Activated CD4-positive, alpha-beta memory T cell treated with anti-CD3 and anti-CD28 coated beads, Interleukin-2, amount 10 ng/mL, durations not matched to agents 7 days and 5 days (primary cell): ENCODE results near the gene MLC1. TPM values are rescaled to one million over a fixed set of nuclear protein-coding genes. Genes with fewer than 3 reads are reported as not detected.

ENCODE experiments used
- CTCF ChIA-PET: fragments of 350-600 bp; sonication (Branson Sonifier 250); formaldehyde crosslinking; loops from one replicate; lab custom pipeline; 2021; ENCODE audit warnings: antibody characterized with exemption, inconsistent platforms; lab: Charles Lee
- POLR2A ChIA-PET: fragments of 350-600 bp; sonication (Branson Sonifier 250); formaldehyde crosslinking; loops from one replicate; lab custom pipeline; 2021; ENCODE audit warnings: antibody characterized with exemption; lab: Charles Lee
- DNase-seq: peaks from one replicate; pipeline ENCODE4 v3.0.0-alpha.2; 2020
- H3K27ac Mint-ChIP-seq: one replicate; pipeline ENCODE4 v1.8.0; 2021; ENCODE audit warnings: mild to moderate bottlenecking, mixed read lengths
- H3K27me3 Mint-ChIP-seq: one replicate; pipeline ENCODE4 v1.8.0; 2021; ENCODE audit warnings: mixed read lengths
- H3K36me3 Mint-ChIP-seq: one replicate; pipeline ENCODE4 v1.8.0; 2021; ENCODE audit warnings: low read depth, mixed read lengths
- H3K4me1 Mint-ChIP-seq: one replicate; pipeline ENCODE4 v1.8.0; 2021; ENCODE audit warnings: mixed read lengths
- H3K4me3 Mint-ChIP-seq: one replicate; pipeline ENCODE4 v1.8.0; 2021; ENCODE audit warnings: mild to moderate bottlenecking, mixed read lengths
- H3K9me3 Mint-ChIP-seq: one replicate; pipeline ENCODE4 v1.8.0; 2021; ENCODE audit warnings: mixed read lengths
- total RNA-seq, 2 experiments: library from RNA; stranded (reverse); gene quantifications; one replicate each; pipeline ENCODE4 v1.2.3, GENCODE V29; 2021

MLC1 gene
- total RNA-seq, 2 experiments from 2014 or later: 0.30 to 0.50 TPM

DNA sequence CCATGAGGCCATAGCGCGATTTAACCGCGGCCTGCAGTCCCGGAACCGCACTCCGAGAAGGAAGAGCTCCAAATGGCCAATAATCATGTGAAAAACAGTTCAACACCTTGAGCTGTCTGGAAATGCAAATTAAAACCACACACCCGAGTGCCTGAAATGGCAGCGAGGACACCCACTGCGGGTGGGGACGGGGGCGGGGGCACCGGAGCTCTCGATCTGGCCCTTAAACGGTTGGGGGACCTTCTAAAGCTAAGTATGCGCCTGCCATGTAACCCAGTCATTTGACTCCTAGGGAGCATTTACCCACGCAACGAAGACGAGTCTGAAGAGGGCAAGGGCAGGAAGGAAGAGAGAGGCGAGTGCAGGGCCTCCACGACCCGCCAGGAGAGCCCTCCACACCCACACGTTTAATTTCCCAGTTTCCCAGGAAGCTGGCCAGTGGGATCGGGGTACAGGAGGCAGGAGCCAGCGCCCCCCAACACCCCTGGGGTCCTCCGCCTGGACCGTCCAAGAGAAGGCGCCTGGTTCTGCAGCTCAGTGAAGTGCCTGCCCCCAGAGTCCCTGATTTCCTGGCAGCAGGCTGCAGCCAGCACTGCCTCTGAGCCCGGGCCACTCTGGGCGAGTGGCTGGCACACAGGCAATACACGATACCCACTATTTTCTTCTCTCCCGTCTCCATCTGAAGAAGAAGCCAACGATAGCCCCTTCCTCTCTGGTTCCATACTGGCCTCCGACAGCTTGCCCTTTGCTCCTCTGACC lies 28.8 kb downstream of the MLC1 start:
- peaks cover 5% of the 10 kb centered on the region for H3K9me3 Mint-ChIP-seq
- H3K27me3 Mint-ChIP-seq: peaks cover 17% of the 10 kb centered on the region
- no peak overlapping the region for H3K27ac Mint-ChIP-seq
- POLR2A ChIA-PET: no interaction called here
- CTCF ChIA-PET: no interaction called here
- no peaks in the 10 kb centered on the region for H3K36me3 Mint-ChIP-seq
- no peak overlapping the region for H3K4me3 Mint-ChIP-seq
- no peak for DNase-seq
- no peaks in the 10 kb centered on the region for H3K4me1 Mint-ChIP-seq

DNA sequence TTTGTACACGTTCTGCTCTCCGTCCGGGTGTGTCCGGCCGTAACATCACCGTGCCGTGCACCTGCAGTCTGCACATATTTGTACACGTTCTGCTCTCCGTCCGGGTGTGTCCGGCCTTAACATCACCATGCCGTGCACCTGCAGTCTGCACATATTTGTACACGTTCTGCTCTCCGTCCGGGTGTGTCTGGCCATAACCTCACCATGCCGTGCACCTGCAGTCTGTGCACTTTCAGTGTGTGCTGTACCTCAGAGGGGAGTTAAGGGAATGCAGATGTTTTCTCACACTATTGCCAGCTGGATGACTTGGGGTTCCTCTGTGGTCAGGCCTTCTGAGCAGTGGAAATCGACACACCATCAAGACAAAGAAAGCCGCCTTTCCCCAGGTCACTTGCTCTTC lies 31.4 kb downstream of the MLC1 start:
- H3K36me3 Mint-ChIP-seq: no peaks in the 10 kb centered on the region
- H3K27me3 Mint-ChIP-seq: peaks cover 10% of the 10 kb centered on the region
- H3K27ac Mint-ChIP-seq: no peak overlapping the region
- no peak overlapping the region for H3K4me3 Mint-ChIP-seq
- DNase-seq: no peak
- peaks cover 5% of the 10 kb centered on the region for H3K9me3 Mint-ChIP-seq
- no peaks in the 10 kb centered on the region for H3K4me1 Mint-ChIP-seq
- POLR2A ChIA-PET: no interaction called here
- CTCF ChIA-PET: interaction anchor here (1.1 kb wide), 1 partner anchor 11 kb away, joined by 3 read pairs; no protein-coding TSS in a partner anchor

DNA sequence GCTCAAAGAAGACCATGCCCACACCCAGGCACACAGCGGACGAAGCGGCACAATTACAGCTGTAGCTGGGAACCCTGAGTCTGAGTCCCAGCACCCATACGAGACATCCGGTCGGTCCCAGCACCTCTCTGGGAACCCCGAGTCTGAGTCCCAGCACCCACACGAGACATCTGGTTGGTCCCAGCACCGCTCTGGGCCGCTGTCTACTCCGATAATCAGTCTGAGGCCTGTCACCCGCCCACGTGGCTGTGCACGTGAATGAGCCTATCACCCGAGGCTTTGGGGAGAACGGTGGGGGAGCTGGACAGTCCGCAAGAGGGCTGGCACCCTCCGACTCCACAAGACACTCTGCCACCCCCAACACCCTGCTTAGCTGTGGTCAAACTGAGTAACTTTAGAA lies 33.3 kb downstream of the MLC1 start:
- no peak overlapping the region for H3K4me3 Mint-ChIP-seq
- ChIA-PET POLR2A (no interaction called here), CTCF (no interaction called here)
- peaks cover 5% of the 10 kb centered on the region for H3K9me3 Mint-ChIP-seq
- H3K36me3 Mint-ChIP-seq: no peaks in the 10 kb centered on the region
- H3K27ac Mint-ChIP-seq: no peak overlapping the region
- no peak for DNase-seq
- H3K27me3 Mint-ChIP-seq: peaks cover 6% of the 10 kb centered on the region
- H3K4me1 Mint-ChIP-seq: no peaks in the 10 kb centered on the region

DNA sequence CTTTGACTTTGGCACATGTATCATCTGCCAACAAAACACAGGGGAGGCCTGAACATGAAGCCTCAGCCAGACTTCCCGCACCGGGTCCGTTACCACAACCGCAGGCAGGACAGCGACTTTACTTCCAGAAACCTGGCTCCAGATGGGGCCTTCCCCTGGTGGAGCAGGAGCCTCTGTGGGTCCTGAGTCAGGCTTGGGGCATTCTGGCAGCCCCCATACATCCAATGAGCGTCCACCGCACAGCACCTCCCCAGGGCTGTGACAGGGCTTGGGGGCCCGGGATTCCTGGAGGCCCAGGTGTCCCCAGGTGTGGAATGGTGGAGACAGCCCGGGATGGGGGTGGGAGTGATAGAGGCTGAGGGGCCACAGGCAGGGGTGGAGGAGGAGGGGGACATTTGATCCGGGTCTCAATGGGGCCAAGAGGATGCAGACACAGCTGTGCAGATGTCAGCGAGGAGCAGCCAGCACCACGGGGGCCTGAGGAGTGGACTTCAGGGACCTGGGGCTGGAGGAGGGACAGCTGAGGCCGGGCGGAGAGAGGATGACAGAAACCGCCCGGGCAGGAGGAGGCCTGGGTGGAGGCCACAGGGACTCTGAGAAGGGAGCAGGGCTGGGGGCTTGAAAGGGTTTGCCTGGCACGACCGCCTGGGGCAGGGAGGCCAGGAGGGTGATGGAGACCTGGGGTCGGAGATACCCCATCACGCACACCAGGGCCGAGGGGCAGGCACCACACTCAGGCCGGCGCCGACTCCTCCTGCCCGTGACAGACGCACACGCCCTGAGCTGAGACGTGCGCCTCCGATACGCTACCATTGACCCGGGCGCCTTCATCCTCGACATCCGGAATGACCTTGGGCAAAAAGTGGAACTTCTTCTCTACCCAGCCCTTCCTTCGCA lies 35.7 kb downstream of the MLC1 start:
- POLR2A ChIA-PET: no interaction called here
- DNase-seq: no peak
- Mint-ChIP-seq H3K27ac (no peak overlapping the region), H3K4me3 (no peak overlapping the region), H3K4me1 (peaks cover 4% of the 10 kb centered on the region), H3K36me3 (no peaks in the 10 kb centered on the region), H3K27me3 (peaks cover 4% of the 10 kb centered on the region), H3K9me3 (peaks cover 5% of the 10 kb centered on the region)
- CTCF ChIA-PET: no interaction called here

DNA sequence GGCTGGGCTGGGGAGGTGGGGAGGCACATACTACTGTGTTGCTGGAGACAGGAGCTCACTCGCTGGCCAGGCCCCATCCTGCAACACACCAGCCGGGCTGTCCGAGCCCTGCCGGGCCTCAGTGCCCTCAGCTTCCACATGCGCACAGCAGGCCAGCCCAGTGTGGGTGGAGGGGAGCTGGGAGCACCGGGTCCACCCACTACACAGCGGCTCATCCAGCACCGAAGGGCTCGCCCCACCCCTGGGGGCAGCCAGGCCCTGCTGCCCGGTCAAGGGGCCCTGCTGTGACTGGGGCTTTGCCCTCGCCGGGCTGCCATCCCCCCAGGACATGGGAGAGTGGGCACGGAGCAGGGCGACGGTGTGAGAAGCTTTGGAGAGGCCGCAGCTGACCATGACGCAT lies 36.4 kb downstream of the MLC1 start:
- ChIA-PET CTCF (no interaction called here), POLR2A (no interaction called here)
- H3K4me1 Mint-ChIP-seq: peaks cover 6% of the 10 kb centered on the region
- no peak for DNase-seq
- H3K27me3 Mint-ChIP-seq: peaks cover 10% of the 10 kb centered on the region
- peaks cover 3% of the 10 kb centered on the region for H3K9me3 Mint-ChIP-seq
- no peak overlapping the region for H3K4me3 Mint-ChIP-seq
- H3K27ac Mint-ChIP-seq: no peak overlapping the region
- H3K36me3 Mint-ChIP-seq: no peaks in the 10 kb centered on the region

DNA sequence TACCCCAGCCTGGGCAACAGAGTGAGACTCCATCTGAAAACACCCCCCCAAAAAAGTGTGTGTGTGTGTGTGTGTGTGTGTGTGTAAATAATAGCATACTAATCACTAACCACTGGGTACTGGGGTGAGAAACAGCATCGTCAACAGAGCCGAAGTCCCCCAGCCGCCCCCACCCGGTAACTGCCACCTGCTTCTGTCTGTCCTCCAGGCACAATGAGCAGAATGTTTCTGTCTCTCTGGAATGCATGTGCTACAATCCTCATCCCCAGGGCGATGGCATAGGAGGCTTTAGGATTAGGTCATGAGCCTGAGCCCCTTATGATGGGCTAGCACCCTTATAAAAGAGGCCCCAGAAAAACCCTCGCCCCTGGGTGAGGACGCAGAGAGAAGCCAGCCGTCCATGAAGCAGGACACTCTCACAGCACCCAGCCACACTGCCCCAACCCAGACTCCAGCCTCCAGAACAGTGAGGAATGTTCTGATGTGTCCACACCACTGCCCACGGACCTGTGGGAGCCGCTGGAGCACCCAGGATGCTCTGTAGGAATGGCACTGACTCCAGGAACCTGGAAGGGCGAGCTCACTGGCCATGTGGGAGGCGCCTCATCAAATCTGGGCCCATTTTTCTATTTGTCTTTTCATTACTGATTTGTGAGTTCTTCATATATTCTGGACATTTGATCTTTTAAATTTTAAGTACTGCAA lies 37.0 kb downstream of the MLC1 start:
- ChIA-PET CTCF (no interaction called here), POLR2A (no interaction called here)
- Mint-ChIP-seq H3K9me3 (no peaks in the 10 kb centered on the region), H3K27ac (no peak overlapping the region), H3K4me1 (peaks cover 9% of the 10 kb centered on the region), H3K4me3 (no peak overlapping the region), H3K27me3 (peaks cover 16% of the 10 kb centered on the region), H3K36me3 (no peaks in the 10 kb centered on the region)
- no peak for DNase-seq

DNA sequence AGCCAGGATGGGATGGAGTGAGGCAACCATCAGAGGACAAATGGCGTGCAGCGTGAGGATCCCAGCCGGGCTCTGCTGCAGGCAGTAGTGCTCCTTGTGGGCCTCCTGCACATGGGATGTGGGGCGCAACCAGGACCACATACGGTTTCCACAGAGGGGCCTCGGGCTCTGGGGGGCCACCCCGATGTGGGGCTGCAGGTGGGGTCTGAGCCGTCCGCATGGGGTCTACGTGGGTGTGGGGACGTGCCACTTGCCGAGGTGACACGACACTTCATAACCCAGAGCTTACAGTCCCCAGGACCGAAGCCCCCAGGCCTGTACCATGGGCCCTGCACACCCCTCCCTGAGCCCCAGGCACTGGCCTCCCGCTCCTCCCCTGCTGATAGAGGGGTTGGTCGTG lies 37.9 kb downstream of the MLC1 start:
- Mint-ChIP-seq H3K4me1 (peaks cover 9% of the 10 kb centered on the region), H3K27ac (no peak overlapping the region), H3K4me3 (no peak overlapping the region), H3K36me3 (no peaks in the 10 kb centered on the region), H3K9me3 (no peaks in the 10 kb centered on the region), H3K27me3 (peaks cover 20% of the 10 kb centered on the region)
- ChIA-PET CTCF (no interaction called here), POLR2A (no interaction called here)
- no peak for DNase-seq

DNA sequence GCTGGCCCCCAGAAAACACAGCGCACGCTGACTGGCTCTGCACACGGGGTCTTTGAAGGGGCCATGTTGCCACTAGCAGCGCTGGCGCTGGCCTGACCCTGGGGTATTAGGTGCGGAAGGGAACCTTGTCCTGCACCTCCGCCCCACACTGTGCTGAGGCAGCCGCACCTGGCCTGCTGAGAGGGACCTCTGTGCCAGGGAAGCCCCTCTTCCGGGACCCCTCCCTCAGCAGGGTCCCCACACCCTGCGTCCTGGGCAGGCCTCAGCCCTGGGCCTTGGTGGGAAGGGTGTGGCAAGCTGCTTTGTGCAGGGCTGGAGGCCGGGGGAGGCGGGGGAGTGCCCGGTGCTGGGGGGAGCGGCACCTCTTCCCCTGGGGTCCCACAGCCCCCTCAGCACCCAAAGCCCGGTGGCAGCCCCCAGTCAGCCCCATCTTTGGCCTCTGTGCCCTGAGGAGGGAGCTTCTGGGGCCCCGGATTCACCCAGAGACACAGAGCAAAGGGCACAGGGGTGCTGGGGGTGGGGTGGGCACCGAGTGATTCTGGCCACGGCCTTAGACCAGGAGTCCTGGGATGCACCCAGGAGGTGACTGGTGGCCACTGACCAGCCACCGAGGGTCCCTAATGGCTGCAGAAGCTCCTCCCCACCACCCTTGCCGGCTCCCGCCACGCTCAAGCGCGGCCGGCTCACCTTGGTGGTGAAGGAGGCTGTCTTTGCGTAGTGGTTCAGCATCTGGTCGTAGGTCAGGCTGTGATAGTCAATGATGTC lies 38.6 kb downstream of the MLC1 start:
- ChIA-PET POLR2A (no interaction called here), CTCF (no interaction called here)
- H3K27ac Mint-ChIP-seq: no peak overlapping the region
- H3K27me3 Mint-ChIP-seq: peaks cover 20% of the 10 kb centered on the region
- DNase-seq: no peak
- peaks cover 9% of the 10 kb centered on the region for H3K4me1 Mint-ChIP-seq
- H3K4me3 Mint-ChIP-seq: no peak overlapping the region
- H3K9me3 Mint-ChIP-seq: no peaks in the 10 kb centered on the region
- H3K36me3 Mint-ChIP-seq: no peaks in the 10 kb centered on the region

DNA sequence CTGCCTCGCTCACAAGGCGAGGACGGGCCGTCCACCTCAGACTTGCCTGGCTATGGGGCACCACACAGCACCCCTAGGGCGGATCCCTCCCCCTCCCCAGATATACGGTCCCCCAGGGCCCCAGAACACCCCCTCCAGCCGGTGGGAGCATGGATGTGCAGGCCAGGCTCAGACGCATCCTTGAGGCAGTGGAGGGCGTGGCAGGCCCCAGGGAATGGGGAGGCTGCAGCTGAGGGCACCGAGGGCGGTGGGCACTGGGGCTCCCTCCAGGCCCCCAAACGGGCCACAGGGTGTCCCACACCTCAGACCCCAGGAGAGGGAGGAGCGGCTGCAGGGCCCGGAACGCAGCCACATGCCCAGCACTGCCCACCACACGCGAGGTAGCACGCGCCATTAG lies 39.2 kb downstream of the MLC1 start:
- no peak for DNase-seq
- peaks cover 15% of the 10 kb centered on the region for H3K27me3 Mint-ChIP-seq
- H3K36me3 Mint-ChIP-seq: no peaks in the 10 kb centered on the region
- H3K9me3 Mint-ChIP-seq: no peaks in the 10 kb centered on the region
- H3K4me1 Mint-ChIP-seq: peaks cover 9% of the 10 kb centered on the region
- CTCF ChIA-PET: no interaction called here
- POLR2A ChIA-PET: no interaction called here
- H3K27ac Mint-ChIP-seq: no peak overlapping the region
- H3K4me3 Mint-ChIP-seq: no peak overlapping the region

DNA sequence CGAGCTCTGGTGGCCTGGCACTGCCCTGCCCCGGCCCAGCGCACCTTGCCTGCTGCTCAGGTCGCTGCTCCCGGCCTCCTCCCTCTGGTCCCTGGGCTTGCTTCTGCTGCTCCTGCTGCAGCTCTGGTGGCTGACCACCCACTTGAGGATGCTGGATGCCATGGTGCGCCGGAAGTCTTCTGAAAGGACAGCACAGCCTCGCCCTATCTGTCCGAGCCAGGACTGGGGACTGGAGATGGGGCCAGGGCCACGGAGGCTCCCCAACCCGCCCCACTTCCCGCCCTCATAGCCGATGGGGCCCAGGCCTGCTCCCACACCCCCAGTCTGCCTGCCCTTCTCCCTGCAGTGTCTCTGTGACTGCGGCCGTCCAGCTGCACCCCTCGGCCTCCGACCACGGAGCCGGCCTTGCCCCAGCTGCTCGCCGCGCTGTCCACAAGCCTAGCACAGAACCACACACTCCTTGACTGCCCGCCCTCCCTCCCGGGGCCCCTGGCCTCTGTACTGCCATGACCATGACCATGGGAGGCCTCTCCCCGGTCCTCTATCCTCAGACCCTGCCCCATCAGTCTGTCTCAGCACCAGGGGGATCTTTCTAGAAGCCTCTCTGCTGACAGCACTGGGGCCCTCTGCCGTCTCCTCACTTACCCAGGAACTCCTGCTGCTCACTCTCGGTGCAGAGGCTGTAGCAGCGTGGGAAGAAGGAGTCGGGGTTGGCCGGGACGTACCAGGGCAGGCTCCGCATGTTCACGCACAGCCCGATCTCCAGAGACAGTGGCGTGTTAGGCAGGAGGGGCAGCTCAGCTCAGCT lies 39.8 kb downstream of the MLC1 start:
- Mint-ChIP-seq H3K27ac (no peak overlapping the region), H3K9me3 (no peaks in the 10 kb centered on the region), H3K4me3 (no peak overlapping the region), H3K36me3 (no peaks in the 10 kb centered on the region), H3K27me3 (peaks cover 15% of the 10 kb centered on the region), H3K4me1 (peaks cover 9% of the 10 kb centered on the region)
- POLR2A ChIA-PET: no interaction called here
- DNase-seq: no peak
- CTCF ChIA-PET: interaction anchor here (1.4 kb wide), 1 partner anchor 15 kb away, joined by 4 read pairs; no protein-coding TSS in a partner anchor

DNA sequence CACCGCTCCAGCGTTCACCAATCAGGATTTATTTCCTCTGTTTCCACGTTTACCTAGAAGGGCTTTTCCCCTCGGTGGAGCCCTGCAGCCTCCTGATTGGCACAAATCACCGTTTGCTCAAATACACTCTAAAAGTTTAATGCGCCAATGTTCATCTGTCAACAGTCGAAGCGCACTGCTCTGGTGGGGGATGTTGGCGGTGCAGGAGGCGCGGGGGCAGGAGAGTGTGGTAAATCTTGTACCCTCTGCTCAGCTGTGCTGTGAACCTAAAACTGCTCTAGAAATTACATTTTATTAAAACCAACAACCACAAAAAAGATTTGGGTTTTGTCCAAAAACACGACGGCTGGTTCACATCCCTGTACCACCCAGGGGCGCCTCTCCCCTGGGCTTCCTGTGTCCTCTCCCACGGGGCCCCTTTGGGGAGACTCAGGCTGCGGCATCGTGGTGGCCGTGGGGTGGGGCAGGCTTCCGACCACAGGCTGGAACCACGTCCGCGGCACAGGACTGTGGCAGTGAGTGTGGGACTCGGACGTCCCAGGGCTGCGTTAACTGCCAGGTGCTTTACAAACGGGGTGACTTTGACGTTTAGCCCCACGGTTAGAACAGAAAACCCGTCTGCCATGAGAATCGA lies 40.6 kb downstream of the MLC1 start:
- DNase-seq: no peak
- Mint-ChIP-seq H3K27me3 (peaks cover 15% of the 10 kb centered on the region), H3K27ac (no peak overlapping the region), H3K36me3 (no peaks in the 10 kb centered on the region), H3K9me3 (no peaks in the 10 kb centered on the region), H3K4me1 (peaks cover 9% of the 10 kb centered on the region), H3K4me3 (no peak overlapping the region)
- ChIA-PET POLR2A (no interaction called here), CTCF (interaction anchor here (1.4 kb wide), 1 partner anchor 14 kb away, joined by 4 read pairs; no protein-coding TSS in a partner anchor)
